CD4-positive, alpha-beta T cell (primary cell): ENCODE measurements around the gene NDNF. TPM values are rescaled to one million over a fixed set of nuclear protein-coding genes. Genes with fewer than 3 reads are reported as not detected.

Experiments used
- ATAC-seq: fragments of 200-7000 bp; cut with Tn5 transposase; one replicate; pipeline ENCODE4 v1.10.0; 2022; ENCODE audit warnings: mild to moderate bottlenecking; ENCODE audit not compliant: poor library complexity
- CTCF ChIA-PET: fragments of 350-600 bp; sonication (Branson Sonifier 250); formaldehyde crosslinking; loops from one replicate; lab custom pipeline; 2021; ENCODE audit warnings: antibody characterized with exemption, inconsistent platforms; lab: Charles Lee
- POLR2A ChIA-PET: fragments of 350-600 bp; sonication (Branson Sonifier 250); formaldehyde crosslinking; loops from one replicate; lab custom pipeline; 2021; ENCODE audit warnings: antibody characterized with exemption, inconsistent platforms; lab: Charles Lee
- DNase-seq, 14 experiments: peaks; one replicate each; pipeline ENCODE4 v3.0.0-alpha.2; 2013 to 2020; ENCODE audit warnings: mixed read lengths in 2 of 14
- H3K27ac ChIP-seq, 2 donors: one replicate each; pipeline versions ENCODE4 v1.5.1 to v1.7.0; 2013; ENCODE audit warnings: low read length in 2 of 2, low read depth in 1 of 2, mild to moderate bottlenecking in 1 of 2
- H3K27me3 ChIP-seq, 2 experiments: 1 replicate in 1 of 2; 2 replicates in 1 of 2; pipeline versions ENCODE4 v1.6.1 to v1.7.0; 2013; ENCODE audit warnings: low read length in 2 of 2, control low read depth in 1 of 2, mild to moderate bottlenecking in 1 of 2, moderate library complexity in 1 of 2; ENCODE audit not compliant: insufficient read depth in 2 of 2, control insufficient read depth in 1 of 2
- H3K36me3 ChIP-seq: one replicate; pipeline ENCODE4 v1.6.1; 2013; ENCODE audit warnings: low read length, control low read depth; ENCODE audit not compliant: insufficient read depth
- H3K4me1 ChIP-seq: one replicate; pipeline ENCODE4 v1.6.1; 2013; ENCODE audit warnings: low read length, control low read depth; ENCODE audit not compliant: insufficient read depth
- H3K4me3 ChIP-seq: one replicate; pipeline ENCODE4 v1.5.1; 2013; ENCODE audit warnings: mild to moderate bottlenecking, low read length, moderate library complexity
- H3K9me3 ChIP-seq, 2 experiments: 1 replicate in 1 of 2; 2 replicates in 1 of 2; pipeline versions ENCODE4 v1.6.1 to v1.7.0; 2013; ENCODE audit warnings: low read length in 2 of 2, mild to moderate bottlenecking in 2 of 2, control low read depth in 1 of 2, moderate library complexity in 1 of 2; ENCODE audit not compliant: control insufficient read depth in 1 of 2, insufficient read depth in 1 of 2
- H3K27ac Mint-ChIP-seq: one replicate; pipeline ENCODE4 v1.8.0; 2020; ENCODE audit warnings: mixed read lengths
- H3K27me3 Mint-ChIP-seq: one replicate; pipeline ENCODE4 v1.8.0; 2021; ENCODE audit warnings: mixed read lengths
- H3K36me3 Mint-ChIP-seq: one replicate; pipeline ENCODE4 v1.8.0; 2021; ENCODE audit warnings: low read depth, mixed read lengths
- H3K4me1 Mint-ChIP-seq: one replicate; pipeline ENCODE4 v1.8.0; 2021; ENCODE audit warnings: low read depth, mixed read lengths
- H3K4me3 Mint-ChIP-seq: one replicate; pipeline ENCODE4 v1.8.0; 2020; ENCODE audit warnings: mild to moderate bottlenecking, mixed read lengths
- H3K9me3 Mint-ChIP-seq: one replicate; pipeline ENCODE4 v1.8.0; 2020; ENCODE audit warnings: mixed read lengths
- CTCF ChIP-seq: fragments of 200-600 bp; IDR thresholded peaks from one replicate; pipeline ENCODE4 v1.8.0; 2022; ENCODE audit warnings: antibody characterized with exemption, mild to moderate bottlenecking
- intact Hi-C, 2 experiments: fragments of 100-400 bp; cut with DNase I in 1 of 2; cut with micrococcal nuclease in 1 of 2; formaldehyde crosslinking; loops; one replicate each; pipeline versions ENCODE4 v1.15.1 to v1.9.0; 2023 to 2025; cut with DNase I, micrococcal nuclease
- total RNA-seq, 174 experiments: library from RNA in 2 of 174; stranded (reverse) in 2 of 174; gene quantifications; one replicate each; pipeline ENCODE4 v1.2.3 and lab custom pipeline; 2021 to 2026

NDNF gene
- total RNA-seq, 2 experiments from 2014 or later, result 0.25 TPM; not detected in 1

- Histone ChIP-seq H3K9me3 (no peaks in the 10 kb centered on the region), H3K4me1 (no peaks in the 10 kb centered on the region), H3K36me3 (no peaks in the 10 kb centered on the region), H3K27me3 (no peaks in the 10 kb centered on the region), H3K4me3 (no peak overlapping the region), H3K27ac (no peak overlapping the region)
- no peak overlapping the region for H3K4me3 Mint-ChIP-seq
- no peak for DNase-seq
- TF ChIP-seq CTCF, result no peak
- intact Hi-C loops, result no loop called here
- H3K36me3 Mint-ChIP-seq, result no peaks in the 10 kb centered on the region
- H3K27me3 Mint-ChIP-seq, result peaks cover under 1% of the 10 kb centered on the region
- ChIA-PET CTCF (no interaction called here), POLR2A (no interaction called here)
- no peak overlapping the region for H3K27ac Mint-ChIP-seq
- H3K9me3 Mint-ChIP-seq, result no peaks in the 10 kb centered on the region
- H3K4me1 Mint-ChIP-seq, result peaks cover 18% of the 10 kb centered on the region
- ATAC-seq, result no peak
Observed at GRCh38 chr4:120994521-120994920, 77.8 kb downstream of the NDNF start.

- H3K4me3 Mint-ChIP-seq, result no peak overlapping the region
- ChIA-PET POLR2A (no interaction called here), CTCF (no interaction called here)
- no peaks in the 10 kb centered on the region for H3K36me3 Mint-ChIP-seq
- no peak overlapping the region for H3K27ac ChIP-seq
- H3K4me1 ChIP-seq, result no peaks in the 10 kb centered on the region
- H3K27me3 ChIP-seq, result no peaks in the 10 kb centered on the region
- peaks cover 17% of the 10 kb centered on the region for H3K27me3 Mint-ChIP-seq
- no peak for TF ChIP-seq CTCF
- H3K4me1 Mint-ChIP-seq, result peaks cover 18% of the 10 kb centered on the region
- no peak overlapping the region for H3K27ac Mint-ChIP-seq
- no peaks in the 10 kb centered on the region for H3K9me3 ChIP-seq
- no peak overlapping the region for H3K4me3 ChIP-seq
- ATAC-seq, result no peak
- intact Hi-C loops, result no loop called here
- DNase-seq, result no peak
- no peaks in the 10 kb centered on the region for H3K9me3 Mint-ChIP-seq
- no peaks in the 10 kb centered on the region for H3K36me3 ChIP-seq
Observed at GRCh38 chr4:120991885-120992284, 80.5 kb downstream of the NDNF start.

GRCh38 chr4:120990246-120990645, 82.1 kb downstream of the NDNF start:
- H3K27ac Mint-ChIP-seq, result no peak overlapping the region
- TF ChIP-seq CTCF, result no peak
- ATAC-seq (no peak), DNase-seq (no peak)
- H3K27me3 Mint-ChIP-seq, result peaks cover 17% of the 10 kb centered on the region
- Histone ChIP-seq H3K4me1 (no peaks in the 10 kb centered on the region), H3K27me3 (no peaks in the 10 kb centered on the region), H3K36me3 (no peaks in the 10 kb centered on the region), H3K9me3 (no peaks in the 10 kb centered on the region), H3K4me3 (no peak overlapping the region), H3K27ac (no peak overlapping the region)
- H3K36me3 Mint-ChIP-seq, result no peaks in the 10 kb centered on the region
- POLR2A ChIA-PET, result no interaction called here
- peaks cover 12% of the 10 kb centered on the region for H3K4me1 Mint-ChIP-seq
- CTCF ChIA-PET, result no interaction called here
- H3K4me3 Mint-ChIP-seq, result no peak overlapping the region
- no peaks in the 10 kb centered on the region for H3K9me3 Mint-ChIP-seq
- intact Hi-C loops, result no loop called here

Other genes with a start within 250 kb of the NDNF start
- gene PRDM5, start 149.8 kb downstream of the NDNF start, total RNA-seq, result under 1 TPM; 0.14 to 0.22 TPM
- under 1 TPM; 0.39 to 0.66 TPM for gene TNIP3, start 91.8 kb upstream of the NDNF start, total RNA-seq